HG03196 (cell line): ENCODE measurements around the gene PARD3B.

Source experiments
- ATAC-seq: cut with Tn5 transposase; IDR thresholded peaks from one replicate; pipeline ENCODE4 v1.9.1; 2021; ENCODE audit not compliant: unreplicated experiment

PARD3B gene

DNA sequence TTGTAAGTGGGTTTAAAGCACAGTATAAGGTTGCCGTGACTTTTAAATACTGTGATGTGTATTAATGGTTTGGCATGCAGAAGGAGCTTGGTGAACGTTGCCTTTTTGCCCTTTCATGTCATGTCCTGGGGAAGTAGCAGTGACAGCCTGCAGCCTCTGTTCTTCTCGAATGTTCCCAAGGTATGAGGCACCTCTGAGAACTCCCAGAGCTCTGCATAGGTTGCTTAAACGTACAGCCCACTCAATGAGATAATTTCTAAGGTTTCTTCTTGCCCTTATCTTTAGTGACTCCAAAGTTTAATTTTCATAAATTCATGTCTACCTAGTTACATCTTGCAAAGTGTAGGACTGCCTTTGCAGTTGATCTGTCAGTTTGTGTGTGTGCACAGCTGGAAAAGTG is 36.7 kb downstream of the PARD3B start:
- no peak for ATAC-seq

DNA sequence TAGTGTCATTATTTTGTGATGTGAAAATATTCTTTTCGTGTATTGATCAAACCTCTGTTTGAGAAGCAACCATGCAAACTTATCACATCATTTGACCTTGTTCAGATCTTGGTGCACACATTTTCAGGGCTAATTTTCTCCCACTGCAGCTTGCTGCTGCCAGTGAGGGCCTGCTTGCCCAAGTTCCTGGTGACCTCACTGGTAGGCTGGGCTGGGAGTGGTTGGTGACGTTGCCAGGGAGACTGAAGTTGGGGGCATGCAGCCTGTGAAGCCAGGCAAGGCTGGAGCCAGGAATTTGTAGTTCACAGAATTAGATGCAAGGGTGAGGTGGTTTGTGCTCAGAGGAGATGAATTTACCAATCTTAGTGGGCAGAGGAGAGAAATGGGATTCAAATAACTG is 38.5 kb downstream of the PARD3B start:
- no peak for ATAC-seq

DNA sequence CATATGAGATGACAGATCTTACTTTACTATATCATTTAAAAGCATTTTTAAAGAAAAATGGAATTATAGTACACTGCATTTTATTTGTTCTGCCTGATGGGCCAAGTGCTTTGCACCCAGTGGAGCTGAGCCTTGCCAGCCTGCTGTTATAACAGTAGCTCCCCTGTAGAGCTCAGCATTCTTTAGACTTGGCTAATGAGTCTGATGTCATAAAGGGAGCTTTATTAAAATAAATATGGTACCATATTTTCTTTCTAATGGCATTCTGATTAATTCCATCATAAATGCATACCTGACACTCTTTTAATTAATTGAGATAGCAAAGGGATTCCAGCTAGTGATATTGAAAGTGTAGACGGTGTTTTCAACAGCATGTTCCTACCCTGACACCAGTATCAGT is 40.7 kb downstream of the PARD3B start:
- ATAC-seq = no peak

DNA sequence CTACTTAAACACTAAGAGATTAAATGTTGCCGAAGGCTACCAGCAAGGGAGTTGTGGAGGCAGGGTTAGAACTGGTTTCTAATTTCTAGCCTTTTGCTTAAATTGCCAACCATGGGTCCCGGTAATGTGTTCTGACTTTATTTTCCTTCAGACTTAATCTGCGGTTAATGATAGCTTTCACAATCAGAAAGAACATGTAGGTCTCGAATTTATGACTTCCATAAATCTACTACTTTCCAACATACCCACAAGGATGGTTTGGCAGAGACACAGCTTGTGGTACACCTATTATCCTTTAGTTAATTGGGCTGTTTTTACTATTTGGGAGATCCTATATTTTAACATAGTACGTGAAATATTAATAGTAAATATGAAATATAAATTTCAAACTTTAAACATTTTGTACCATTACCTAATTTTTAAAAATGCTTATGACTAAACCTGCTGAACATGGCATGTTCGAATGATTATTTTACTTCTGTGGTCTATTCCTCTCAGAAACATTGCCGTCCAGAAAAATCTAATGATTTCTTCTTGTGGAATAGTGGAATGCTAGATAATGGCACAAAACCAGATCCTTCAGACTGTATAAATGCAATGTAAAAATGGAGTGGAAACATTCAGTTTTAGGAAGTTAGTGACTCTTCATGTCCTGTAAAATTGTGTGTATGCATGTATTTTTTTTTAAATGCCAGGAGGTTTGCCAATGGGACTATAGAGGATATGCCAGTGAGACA is 41.3 kb downstream of the PARD3B start:
- no peak for ATAC-seq

GRCh38 chr2:204590063-204590462 is 44.8 kb downstream of the PARD3B start:
- no peak for ATAC-seq

DNA sequence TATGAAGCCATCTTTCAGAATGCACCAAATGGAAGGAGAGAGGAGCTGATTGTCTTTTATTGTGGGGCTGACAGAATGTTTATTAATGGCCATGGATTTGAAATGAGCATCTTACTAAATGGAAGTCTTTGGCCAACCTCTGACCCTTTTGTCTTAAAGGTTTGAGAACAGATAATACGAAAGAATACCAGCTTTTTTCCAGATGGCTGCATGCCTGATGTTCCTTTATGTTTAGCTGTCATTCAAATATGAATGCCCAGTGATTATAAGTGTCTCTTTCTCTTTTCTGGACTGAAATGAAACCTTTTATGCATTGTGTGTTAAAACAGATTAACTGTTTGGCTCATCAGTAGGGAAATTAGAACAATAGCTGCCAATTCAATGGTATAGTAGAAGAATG is 46.0 kb downstream of the PARD3B start:
- ATAC-seq = no peak

- ATAC-seq = no peak
These were observed 58.8 kb downstream of the PARD3B start for GRCh38 chr2:204604061-204604460.

DNA sequence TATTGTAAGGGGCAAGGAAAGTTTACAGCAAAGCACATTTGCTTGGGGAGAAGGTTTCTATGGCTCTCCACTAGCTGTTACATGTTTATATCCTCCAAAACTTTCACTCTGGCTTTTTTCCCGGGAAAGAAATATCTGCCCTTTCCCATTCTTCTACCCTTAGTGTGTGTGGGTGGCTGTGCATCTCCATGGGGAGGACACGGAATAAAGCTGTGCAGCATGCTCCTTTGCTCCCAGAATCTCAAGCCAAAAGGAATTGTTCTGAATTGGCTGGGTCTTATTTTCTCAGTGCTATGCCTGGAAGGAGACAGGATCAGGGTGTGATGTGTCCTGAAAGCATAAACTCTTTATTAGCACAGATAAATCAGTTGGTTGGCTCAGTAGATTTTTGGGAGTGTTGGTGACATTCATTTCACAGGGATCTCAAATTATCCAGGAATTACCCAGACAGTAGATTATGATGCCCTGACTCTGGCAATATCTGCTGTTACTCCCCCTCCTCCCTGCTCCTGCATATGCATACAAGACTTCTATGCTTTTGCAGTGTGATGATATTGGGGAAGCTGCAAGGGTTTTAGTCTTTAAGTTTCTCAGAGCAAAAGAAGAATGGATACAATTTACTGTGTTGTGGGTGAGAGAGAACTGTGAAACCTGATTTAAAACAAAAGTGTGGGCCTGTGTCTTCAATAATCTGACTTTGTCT is 63.1 kb downstream of the PARD3B start:
- ATAC-seq = no peak

DNA sequence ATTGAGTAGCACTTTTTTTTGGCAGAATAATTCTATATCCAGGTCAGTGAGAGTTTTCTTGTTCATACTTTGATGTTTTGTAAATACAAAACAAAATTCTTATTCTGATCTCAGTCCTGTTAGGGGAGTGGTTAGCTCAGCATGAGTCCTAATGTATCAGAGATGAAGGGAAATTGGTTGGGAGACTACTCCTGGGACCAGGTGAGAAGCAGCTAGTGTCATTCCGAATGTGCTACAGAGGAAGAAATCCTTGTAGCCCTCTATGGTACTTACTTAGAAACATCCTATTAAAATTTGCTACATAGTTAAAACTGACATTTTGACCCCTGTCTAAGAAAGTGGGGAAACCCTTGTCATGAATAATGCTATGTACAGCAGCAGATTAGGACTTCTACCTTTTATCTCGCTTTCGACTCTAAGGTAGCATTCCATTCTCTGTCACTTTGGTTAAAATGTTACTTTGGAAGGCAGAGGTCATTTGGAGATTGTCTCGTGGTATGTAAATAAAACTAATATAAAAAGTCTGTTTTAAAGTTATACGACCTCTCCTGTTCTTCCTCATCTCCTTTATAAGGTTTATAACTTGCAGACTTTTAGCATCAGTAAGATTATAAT is 65.8 kb downstream of the PARD3B start:
- ATAC-seq = no peak

DNA sequence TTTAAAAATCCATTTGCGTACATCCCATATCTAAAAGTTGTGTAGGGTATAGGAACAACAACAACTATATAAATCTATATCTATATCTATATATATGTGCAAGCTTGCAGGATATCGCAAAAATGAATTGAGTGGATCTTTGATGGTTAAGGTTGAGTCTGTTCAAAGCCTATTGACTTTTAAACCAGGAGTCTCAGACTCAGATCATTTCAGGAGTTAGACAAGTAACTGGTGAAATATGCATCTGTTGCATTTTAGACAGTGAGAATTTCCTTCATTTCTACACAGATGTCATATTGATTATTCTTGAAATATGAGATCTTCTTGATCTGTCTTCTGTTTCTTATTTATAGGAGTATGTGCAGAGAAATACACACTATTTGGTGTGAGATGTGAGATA is 66.5 kb downstream of the PARD3B start:
- no peak for ATAC-seq

DNA sequence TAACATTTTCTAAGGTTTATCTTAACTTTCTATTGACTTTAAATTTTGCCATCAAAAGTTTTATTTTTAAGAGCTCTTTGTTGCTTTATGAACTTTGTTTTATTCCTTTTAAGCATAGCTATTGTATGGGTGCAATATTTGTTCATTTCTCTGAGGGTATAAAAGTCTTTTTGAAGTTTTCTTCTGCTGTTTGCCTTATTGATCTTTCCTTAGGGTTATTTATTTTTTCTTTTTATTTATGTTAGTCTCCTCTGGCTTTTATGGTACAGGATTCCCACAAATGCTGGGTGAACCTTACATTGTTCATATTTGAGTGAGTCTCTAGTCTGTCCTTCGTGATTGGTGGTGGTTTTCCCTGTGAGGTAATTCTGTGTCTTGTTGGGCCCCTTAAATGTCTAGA is 68.4 kb downstream of the PARD3B start:
- ATAC-seq = no peak

- ATAC-seq = no peak
These were observed 70.2 kb downstream of the PARD3B start for GRCh38 chr2:204615456-204615855.

DNA sequence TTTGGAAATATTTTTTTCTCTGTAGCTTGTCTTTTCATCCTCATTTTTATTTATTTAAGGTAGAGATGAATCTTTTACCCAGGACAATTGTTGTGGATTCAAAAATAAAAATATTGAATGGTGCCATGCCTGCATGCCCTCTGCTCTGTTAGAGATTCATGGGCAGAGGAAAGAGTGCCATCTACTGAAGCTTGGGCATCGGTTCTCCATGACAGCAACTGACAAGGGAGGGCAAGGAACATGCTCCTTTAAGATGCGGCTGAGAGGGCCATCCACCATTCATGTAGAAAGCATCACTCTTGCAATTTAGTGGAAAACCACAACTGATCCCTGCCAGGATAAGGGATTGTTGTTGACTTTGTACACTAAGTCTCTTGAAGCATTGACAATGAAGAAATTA is 79.9 kb downstream of the PARD3B start:
- ATAC-seq = no peak

- no peak for ATAC-seq
These were observed 83.8 kb downstream of the PARD3B start for GRCh38 chr2:204628926-204629712.

DNA sequence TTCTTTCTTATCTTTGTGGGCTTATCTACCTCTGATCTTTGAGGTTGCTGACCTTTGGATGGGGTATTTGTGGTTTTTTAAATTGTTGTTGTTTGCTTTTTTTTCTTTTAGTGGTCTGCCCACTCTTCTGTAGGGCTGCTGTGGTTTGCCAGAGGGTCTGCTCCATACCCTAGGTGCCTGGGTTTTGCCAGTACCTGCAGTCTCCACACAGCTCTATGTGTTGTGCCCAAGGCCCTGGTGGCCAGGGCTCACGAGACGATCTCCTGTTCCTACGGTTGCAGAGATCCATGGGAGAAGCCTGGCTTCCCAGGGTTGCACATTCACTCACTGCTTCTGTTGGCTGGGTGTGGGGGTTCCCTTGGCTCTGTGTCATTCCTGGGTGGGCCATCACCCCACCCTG is 87.1 kb downstream of the PARD3B start:
- ATAC-seq = no peak

- no peak for ATAC-seq
These were observed 89.3 kb downstream of the PARD3B start for GRCh38 chr2:204634564-204634963.

- no peak for ATAC-seq
These were observed 90.2 kb downstream of the PARD3B start for GRCh38 chr2:204635478-204635877.

DNA sequence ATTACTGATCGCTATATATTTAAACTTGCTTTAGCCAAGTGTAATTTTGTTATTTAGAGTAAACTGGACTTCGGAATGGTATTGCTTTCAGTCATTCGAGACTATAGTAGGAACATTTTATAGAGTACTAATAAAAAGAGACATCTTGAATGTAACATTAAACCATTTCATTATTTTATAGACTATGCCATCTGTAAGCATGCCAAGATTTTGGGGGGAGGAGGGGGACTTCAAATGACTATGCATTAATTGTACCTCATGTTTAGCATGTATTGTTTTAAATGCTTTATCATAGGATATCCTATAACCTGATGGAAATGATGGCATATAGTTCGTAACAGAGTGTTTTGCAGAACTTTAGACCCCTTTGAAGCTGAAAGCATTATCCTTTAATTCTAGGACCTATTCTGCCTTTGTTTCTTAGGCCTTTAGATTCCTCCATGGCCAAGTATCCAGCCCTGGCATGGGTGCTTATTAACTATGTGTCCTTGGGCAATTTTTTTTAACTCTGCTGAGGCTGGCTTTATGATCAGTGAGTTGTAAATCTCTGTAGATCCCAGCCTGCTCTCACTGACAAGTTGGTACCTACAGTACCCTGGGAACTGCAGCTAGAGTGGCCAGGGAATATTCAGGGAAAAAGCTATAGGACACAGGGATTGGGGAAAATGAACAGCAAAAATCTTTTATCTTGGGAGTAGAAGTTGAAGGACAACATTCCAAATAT is 93.4 kb downstream of the PARD3B start:
- no peak for ATAC-seq

DNA sequence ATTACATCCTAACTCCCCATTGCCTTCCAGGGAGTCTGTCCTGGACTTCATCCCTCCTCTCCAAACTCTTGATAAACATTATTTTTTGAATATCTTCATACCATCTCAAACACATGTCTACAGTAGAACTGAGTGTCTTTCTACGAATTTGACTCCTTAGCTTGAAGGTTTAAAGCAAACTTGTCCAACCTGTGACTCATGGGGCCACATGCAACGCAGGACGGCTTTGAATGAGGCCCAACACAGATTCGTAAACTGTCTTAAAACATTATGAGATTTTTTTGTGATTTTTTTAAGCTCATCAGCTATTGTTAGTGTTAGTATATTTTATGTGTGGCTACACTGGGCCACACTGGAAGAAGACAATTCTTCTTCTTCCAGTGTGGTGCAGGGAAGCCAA is 98.1 kb downstream of the PARD3B start:
- ATAC-seq = no peak

DNA sequence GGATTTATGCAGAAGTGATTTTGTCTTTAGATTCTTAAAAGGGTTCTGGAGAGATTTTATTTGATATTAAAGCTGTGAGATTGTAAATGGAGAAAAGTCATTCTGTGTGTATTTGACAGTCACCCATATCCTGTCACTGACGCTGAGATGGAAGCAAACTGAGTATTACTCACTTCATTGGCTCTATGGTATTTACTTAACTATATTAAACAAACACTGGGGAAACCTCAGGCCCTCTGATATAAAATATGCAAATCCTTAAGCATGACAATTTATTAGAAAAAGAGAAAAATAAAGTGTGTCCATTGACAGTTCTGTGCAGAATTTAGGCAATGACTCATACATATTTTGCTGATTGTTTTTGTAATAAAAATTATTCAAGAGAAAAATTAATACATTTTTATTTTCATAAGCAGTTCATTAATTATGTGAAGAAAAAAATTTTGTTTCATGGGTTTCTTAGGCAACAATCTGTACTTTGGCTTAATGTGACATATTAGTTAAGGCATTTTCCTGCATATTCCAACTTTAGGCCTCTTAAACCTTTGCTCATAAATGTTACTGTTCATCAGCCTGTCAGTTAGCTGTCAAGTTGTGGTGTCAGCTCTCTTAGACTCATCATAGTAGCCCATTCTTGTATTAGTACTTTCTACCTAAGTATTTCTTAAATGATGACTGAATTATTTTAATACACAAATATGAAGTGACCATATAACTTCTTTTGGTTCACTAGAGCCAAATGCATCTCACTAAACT is 99.9 kb downstream of the PARD3B start:
- no peak for ATAC-seq
